KMS-11 (cell line): ENCODE data around the gene OR8A1.

Experiments
- H2AFZ ChIP-seq: fragments of 200-600 bp; sonication (generic); 2 replicates; pipeline ENCODE4 v1.6.1; 2016; ENCODE audit warnings: antibody characterized with exemption, mixed run types, low read depth
- H3K27ac ChIP-seq: fragments of 200-600 bp; sonication (generic); 2 replicates; pipeline ENCODE4 v1.6.1; 2016; ENCODE audit warnings: mild to moderate bottlenecking, mixed run types
- H3K27me3 ChIP-seq: fragments of 200-600 bp; sonication (generic); 2 replicates; pipeline ENCODE4 v1.6.1; 2017; ENCODE audit warnings: mild to moderate bottlenecking, low read depth, mixed run types, moderate library complexity; ENCODE audit not compliant: insufficient read depth
- H3K36me3 ChIP-seq: fragments of 200-600 bp; sonication (generic); 2 replicates; pipeline ENCODE4 v1.6.1; 2017; ENCODE audit warnings: mild to moderate bottlenecking, mixed run types; ENCODE audit not compliant: insufficient read depth
- H3K4me1 ChIP-seq: fragments of 200-600 bp; sonication (generic); 2 replicates; pipeline ENCODE4 v1.6.1; 2016; ENCODE audit warnings: mild to moderate bottlenecking, low read depth, mixed run types; ENCODE audit not compliant: poor library complexity, severe bottlenecking
- H3K4me2 ChIP-seq: fragments of 200-600 bp; sonication (generic); 2 replicates; pipeline ENCODE4 v1.7.0; 2016; ENCODE audit warnings: mild to moderate bottlenecking, mixed run types
- H3K4me3 ChIP-seq: fragments of 200-600 bp; sonication (generic); IDR thresholded peaks from 2 replicates; pipeline ENCODE4 v1.6.1; 2017; ENCODE audit warnings: low read depth, low read length, mixed read lengths; ENCODE audit not compliant: insufficient read depth
- H3K79me2 ChIP-seq: fragments of 200-600 bp; sonication (generic); 2 replicates; pipeline ENCODE4 v1.6.1; 2016; ENCODE audit warnings: low read depth, mixed run types; ENCODE audit not compliant: insufficient read depth
- H3K9ac ChIP-seq: fragments of 200-600 bp; sonication (generic); 2 replicates; pipeline ENCODE4 v1.6.1; 2016; ENCODE audit warnings: mild to moderate bottlenecking, mixed run types
- H4K20me1 ChIP-seq: fragments of 200-600 bp; sonication (generic); 2 replicates; pipeline ENCODE4 v1.6.1; 2016; ENCODE audit warnings: mild to moderate bottlenecking, mixed run types; ENCODE audit not compliant: insufficient read depth
- CTCF ChIP-seq: fragments of 200-600 bp; sonication (generic); conservative IDR thresholded peaks from 2 replicates; pipeline ENCODE4 v1.6.1; 2017; ENCODE audit warnings: low read depth, mild to moderate bottlenecking, antibody characterized with exemption, low read length, moderate library complexity, mixed read lengths

The OR8A1 gene

GRCh38 chr11:124543145-124543544 lies 26.7 kb upstream of the OR8A1 start:
- H4K20me1 ChIP-seq, result no peaks in the 10 kb centered on the region
- H3K27ac ChIP-seq, result no peak overlapping the region
- no peak overlapping the region for H2AFZ ChIP-seq
- H3K27me3 ChIP-seq, result no peaks in the 10 kb centered on the region
- no peaks in the 10 kb centered on the region for H3K4me1 ChIP-seq
- no peaks in the 10 kb centered on the region for H3K79me2 ChIP-seq
- no peaks in the 10 kb centered on the region for H3K36me3 ChIP-seq
- no peak overlapping the region for H3K4me2 ChIP-seq
- H3K9ac ChIP-seq, result no peak overlapping the region
- no peak for TF ChIP-seq CTCF
- H3K4me3 ChIP-seq, result no peak overlapping the region

- Histone ChIP-seq H3K9ac (no peak within 1 kb of the TSS), H3K27me3 (no peaks in the 10 kb centered on the region), H3K79me2 (no peaks in the 10 kb centered on the region), H3K27ac (no peak within 1 kb of the TSS), H3K36me3 (no peaks in the 10 kb centered on the region), H3K4me2 (no peak within 1 kb of the TSS), H4K20me1 (no peaks in the 10 kb centered on the region), H2AFZ (no peak within 1 kb of the TSS), H3K4me3 (no peak within 1 kb of the TSS), H3K4me1 (no peaks in the 10 kb centered on the region)
- no peak for TF ChIP-seq CTCF
Observed at GRCh38 chr11:124543554-124543953, 26.2 kb upstream of the OR8A1 start, which contains the start of gene OR8B12. TSS of gene OR8B12 (minus strand) at chr11:124543654. CDS start at chr11:124543654, 0 bp downstream.

- Histone ChIP-seq H4K20me1 (no peaks in the 10 kb centered on the region), H3K36me3 (no peaks in the 10 kb centered on the region)
- no peak for TF ChIP-seq CTCF
Observed at GRCh38 chr11:124551189-124551588, 18.6 kb upstream of the OR8A1 start.

GRCh38 chr11:124551987-124552386 lies 17.8 kb upstream of the OR8A1 start:
- Histone ChIP-seq H3K4me3 (no peak overlapping the region), H3K36me3 (no peaks in the 10 kb centered on the region), H3K79me2 (no peaks in the 10 kb centered on the region), H2AFZ (no peak overlapping the region), H4K20me1 (no peaks in the 10 kb centered on the region), H3K4me1 (no peaks in the 10 kb centered on the region), H3K4me2 (no peak overlapping the region), H3K27ac (no peak overlapping the region), H3K27me3 (no peaks in the 10 kb centered on the region), H3K9ac (no peak overlapping the region)
- TF ChIP-seq CTCF, result no peak

More at GRCh38 chr11:124551189-124551588, 18.6 kb upstream of the OR8A1 start:
- H3K27ac ChIP-seq, result no peak overlapping the region
- no peaks in the 10 kb centered on the region for H3K4me1 ChIP-seq
- no peak overlapping the region for H3K9ac ChIP-seq
- H3K4me2 ChIP-seq, result no peak overlapping the region
- no peak overlapping the region for H2AFZ ChIP-seq
- no peak overlapping the region for H3K4me3 ChIP-seq
- no peaks in the 10 kb centered on the region for H3K79me2 ChIP-seq
- H3K27me3 ChIP-seq, result no peaks in the 10 kb centered on the region
